HG03442 (cell line): ENCODE results near the gene MSN.
A peak's percentile ranks its signal among the peaks of the same experiment; 100 is the strongest.

Experiments used
- ATAC-seq: cut with Tn5 transposase; IDR thresholded peaks from one replicate; pipeline ENCODE4 v1.9.1; 2021; ENCODE audit warnings: mild to moderate bottlenecking, moderate library complexity; ENCODE audit not compliant: unreplicated experiment

The MSN gene

GRCh38 chrX:65671966-65672365, 4.5 kb downstream of the MSN start:
- no peak for ATAC-seq

GRCh38 chrX:65673857-65674203, 6.4 kb downstream of the MSN start:
- no peak for ATAC-seq

GRCh38 chrX:65674204-65674893, 6.9 kb downstream of the MSN start:
- no peak for ATAC-seq

- no peak for ATAC-seq
Measured at GRCh38 chrX:65677954-65678469, 10.6 kb downstream of the MSN start.

GRCh38 chrX:65679071-65679540, 11.7 kb downstream of the MSN start:
- no peak for ATAC-seq

GRCh38 chrX:65681810-65682209, 14.4 kb downstream of the MSN start:
- ATAC-seq, result no peak

- no peak for ATAC-seq
Measured at GRCh38 chrX:65685112-65685511, 17.7 kb downstream of the MSN start.

GRCh38 chrX:65686236-65686635, 18.8 kb downstream of the MSN start:
- ATAC-seq, result no peak

GRCh38 chrX:65687367-65687766, 19.9 kb downstream of the MSN start:
- no peak for ATAC-seq

- peak; percentile 77 for ATAC-seq
Measured at GRCh38 chrX:65688403-65688871, 21.0 kb downstream of the MSN start.

GRCh38 chrX:65689377-65689776, 21.9 kb downstream of the MSN start:
- no peak for ATAC-seq

GRCh38 chrX:65690057-65690855, 22.8 kb downstream of the MSN start:
- ATAC-seq, result no peak

- no peak for ATAC-seq
Measured at GRCh38 chrX:65695849-65696449, 28.5 kb downstream of the MSN start.

- no peak for ATAC-seq
Measured at GRCh38 chrX:65696613-65697012, 29.2 kb downstream of the MSN start.

GRCh38 chrX:65697211-65697641, 29.8 kb downstream of the MSN start:
- ATAC-seq, result no peak

- ATAC-seq, result peak; percentile 58
Measured at GRCh38 chrX:65697915-65698796, 30.7 kb downstream of the MSN start.

- no peak for ATAC-seq
Measured at GRCh38 chrX:65702956-65703355, 35.5 kb downstream of the MSN start.

- no peak for ATAC-seq
Measured at GRCh38 chrX:65705439-65705838, 38.0 kb downstream of the MSN start.

- ATAC-seq, result peak; percentile 69
Measured at GRCh38 chrX:65706041-65706828, 38.8 kb downstream of the MSN start.

- ATAC-seq, result no peak
Measured at GRCh38 chrX:65707151-65707550, 39.7 kb downstream of the MSN start.
